GM12892 (cell line): ENCODE measurements around the gene NBR1.

Experiments
- POLR2A ChIP-seq: IDR thresholded peaks from 2 replicates; pipeline ENCODE4 v1.6.1; 2011; ENCODE audit warnings: low read depth, low read length, control low read depth
- POLR2AphosphoS5 ChIP-seq: IDR thresholded peaks from 2 replicates; pipeline ENCODE4 v1.6.1; 2011; ENCODE audit warnings: low read depth, low read length, control low read depth
- TAF1 ChIP-seq: IDR thresholded peaks from 2 replicates; pipeline ENCODE4 v1.6.1; 2011; ENCODE audit warnings: low read depth, mild to moderate bottlenecking, control low read depth, low read length, borderline replicate concordance

DNA sequence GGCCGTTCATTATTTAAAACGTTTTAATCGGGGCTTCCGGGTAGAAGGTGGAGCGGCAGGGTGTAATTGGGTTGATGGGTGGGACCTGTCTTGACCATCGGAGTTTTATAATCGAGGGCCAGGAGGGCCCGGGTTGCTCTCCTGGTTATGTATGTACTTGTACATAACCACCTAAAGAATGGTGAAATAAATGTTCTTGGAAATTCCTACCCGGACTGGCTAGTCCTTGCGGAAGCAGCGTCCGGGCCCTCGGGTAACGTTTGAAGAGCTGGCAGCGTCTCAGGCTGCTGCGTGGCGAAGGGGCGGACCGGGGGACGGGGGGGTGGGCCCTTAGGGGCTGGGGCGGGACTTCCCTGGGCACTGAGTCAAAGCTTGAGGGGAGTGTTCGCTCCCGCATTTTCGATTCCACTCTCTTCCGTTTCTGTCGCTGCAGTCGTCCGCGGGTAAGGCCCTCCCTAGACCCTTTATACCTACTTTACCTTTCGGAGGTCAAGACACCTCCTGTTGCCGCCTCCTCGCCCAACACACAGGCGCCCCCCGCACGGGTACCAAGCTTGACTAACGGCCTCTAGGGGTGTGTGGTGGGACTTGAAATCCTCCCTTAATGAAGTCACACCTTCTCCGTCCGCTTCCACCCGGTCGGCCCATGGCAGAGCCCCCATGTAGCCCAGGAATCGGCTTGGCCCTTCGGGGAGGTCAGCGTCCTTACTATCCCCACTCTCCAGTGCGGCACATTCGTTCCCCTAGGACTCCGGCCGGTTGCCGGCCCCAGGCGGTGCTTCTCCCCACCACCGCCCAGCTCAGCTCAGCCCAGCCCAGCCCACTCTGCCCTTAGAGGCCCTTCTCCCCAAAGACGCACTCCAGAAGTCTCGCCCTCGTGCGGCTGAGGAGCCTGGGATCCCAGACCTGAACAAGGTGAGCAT lies 40.7 kb downstream of the NBR1 start, which contains the start of gene TMEM106A:
- TF ChIP-seq POLR2A (peak; percentile 73), TAF1 (peak; percentile 77; the same call in 1 of the 2 replicates), POLR2AphosphoS5 (peak; percentile 72)
